Measurements from ENCODE around the gene SLC45A2.
"Not testable (repeated sequence)": the region's sequence is repeated elsewhere in the genome, so short reads cannot be mapped to it uniquely, and the experiment has no call there.

Gene SLC45A2

GRCh38 chr5:33984671-33985124, at the start of gene SLC45A2:
Gene SLC45A2, minus strand, starts transcription at chr5:33984693. Its CDS starts 110 bp downstream, at chr5:33984583.
- H3K79me2 ChIP-seq (ENCODE audit: control insufficient read depth, low read length) = no peaks in the 10 kb centered on the region
- no peak for TF ChIP-seq CTCF (IDR thresholded peaks at IDR 0.05; ENCODE audit: low read depth, low read length, poor library complexity, severe bottlenecking)
- no peak for TF ChIP-seq EZH2phosphoT487 (IDR thresholded peaks at IDR 0.05; ENCODE audit: borderline replicate concordance, low read length)
- no peaks in the 10 kb centered on the region for H3K36me3 ChIP-seq (ENCODE audit: control insufficient read depth, low read length)
- no peak within 1 kb of the TSS for H3K27ac ChIP-seq (ENCODE audit: low read depth, low read length)
- no peaks in the 10 kb centered on the region for H3K27me3 ChIP-seq (ENCODE audit: control insufficient read depth, low read length)
- H3K9me2 ChIP-seq (replicated peaks; ENCODE audit: control insufficient read depth, low read length) = no peaks in the 10 kb centered on the region
- H3F3A ChIP-seq (ENCODE audit: control insufficient read depth, insufficient read depth) = no peaks in the 10 kb centered on the region
- H3K4me3 ChIP-seq (ENCODE audit: low read length) = no peak within 1 kb of the TSS
- no peak within 1 kb of the TSS for H3K4me2 ChIP-seq (ENCODE audit: low read length)
- no peaks in the 10 kb centered on the region for H3K4me1 ChIP-seq (ENCODE audit: control insufficient read depth, low read length)
- no peaks in the 10 kb centered on the region for H4K20me1 ChIP-seq (ENCODE audit: control insufficient read depth, insufficient read depth, low read depth, low read length)
- H3K9me3 ChIP-seq (ENCODE audit: control insufficient read depth, insufficient read depth, low read length) = peaks cover 11% of the 10 kb centered on the region; the same call in 1 of the 2 replicates

- TF ChIP-seq CTCF (IDR thresholded peaks at IDR 0.05; ENCODE audit: low read depth, low read length, poor library complexity, severe bottlenecking) (no peak), EZH2phosphoT487 (IDR thresholded peaks at IDR 0.05; ENCODE audit: borderline replicate concordance, low read length) (no peak)
- Histone ChIP-seq H3K9me2 (replicated peaks; ENCODE audit: control insufficient read depth, low read length) (no peaks in the 10 kb centered on the region), H3K79me2 (ENCODE audit: control insufficient read depth, low read length) (no peaks in the 10 kb centered on the region), H3K4me2 (ENCODE audit: low read length) (no peak overlapping the region), H3K27ac (ENCODE audit: low read depth, low read length) (no peak overlapping the region), H3K4me3 (ENCODE audit: low read length) (no peak overlapping the region), H3F3A (ENCODE audit: control insufficient read depth, insufficient read depth) (no peaks in the 10 kb centered on the region), H4K20me1 (ENCODE audit: control insufficient read depth, insufficient read depth, low read depth, low read length) (no peaks in the 10 kb centered on the region), H3K36me3 (ENCODE audit: control insufficient read depth, low read length) (no peaks in the 10 kb centered on the region), H3K27me3 (ENCODE audit: control insufficient read depth, low read length) (no peaks in the 10 kb centered on the region), H3K9me3 (ENCODE audit: control insufficient read depth, insufficient read depth, low read length) (no peaks in the 10 kb centered on the region), H3K4me1 (ENCODE audit: control insufficient read depth, low read length) (no peaks in the 10 kb centered on the region)
Observed at GRCh38 chr5:34031966-34032365, 47.5 kb upstream of the SLC45A2 start.

GRCh38 chr5:34031117-34031516, 46.6 kb upstream of the SLC45A2 start:
- Histone ChIP-seq H3F3A (ENCODE audit: control insufficient read depth, insufficient read depth) (no peaks in the 10 kb centered on the region), H3K4me2 (ENCODE audit: low read length) (no peak overlapping the region), H3K9me3 (ENCODE audit: control insufficient read depth, insufficient read depth, low read length) (no peaks in the 10 kb centered on the region), H3K4me1 (ENCODE audit: control insufficient read depth, low read length) (no peaks in the 10 kb centered on the region), H4K20me1 (ENCODE audit: control insufficient read depth, insufficient read depth, low read depth, low read length) (no peaks in the 10 kb centered on the region), H3K27me3 (ENCODE audit: control insufficient read depth, low read length) (no peaks in the 10 kb centered on the region), H3K27ac (ENCODE audit: low read depth, low read length) (no peak overlapping the region), H3K79me2 (ENCODE audit: control insufficient read depth, low read length) (no peaks in the 10 kb centered on the region), H3K9me2 (replicated peaks; ENCODE audit: control insufficient read depth, low read length) (no peaks in the 10 kb centered on the region), H3K36me3 (ENCODE audit: control insufficient read depth, low read length) (no peaks in the 10 kb centered on the region), H3K4me3 (ENCODE audit: low read length) (no peak overlapping the region)
- TF ChIP-seq CTCF (IDR thresholded peaks at IDR 0.05; ENCODE audit: low read depth, low read length, poor library complexity, severe bottlenecking) (no peak), EZH2phosphoT487 (IDR thresholded peaks at IDR 0.05; ENCODE audit: borderline replicate concordance, low read length) (no peak)

- not testable (repeated sequence) for H3K9me3 ChIP-seq (ENCODE audit: control insufficient read depth, insufficient read depth, low read length); H3K27me3 ChIP-seq (ENCODE audit: control insufficient read depth, low read length); H3K4me1 ChIP-seq (ENCODE audit: control insufficient read depth, low read length); H4K20me1 ChIP-seq (ENCODE audit: control insufficient read depth, insufficient read depth, low read depth, low read length); H3K27ac ChIP-seq (ENCODE audit: low read depth, low read length); H3F3A ChIP-seq (ENCODE audit: control insufficient read depth, insufficient read depth); H3K36me3 ChIP-seq (ENCODE audit: control insufficient read depth, low read length); H3K9me2 ChIP-seq (replicated peaks; ENCODE audit: control insufficient read depth, low read length); H3K79me2 ChIP-seq (ENCODE audit: control insufficient read depth, low read length); H3K4me3 ChIP-seq (ENCODE audit: low read length); H3K4me2 ChIP-seq (ENCODE audit: low read length)
Observed at GRCh38 chr5:34030585-34030984, 46.1 kb upstream of the SLC45A2 start.

All from DOHH2 (cell line).